Measurements from ENCODE around the gene STMN1.

STMN1 gene

DNA sequence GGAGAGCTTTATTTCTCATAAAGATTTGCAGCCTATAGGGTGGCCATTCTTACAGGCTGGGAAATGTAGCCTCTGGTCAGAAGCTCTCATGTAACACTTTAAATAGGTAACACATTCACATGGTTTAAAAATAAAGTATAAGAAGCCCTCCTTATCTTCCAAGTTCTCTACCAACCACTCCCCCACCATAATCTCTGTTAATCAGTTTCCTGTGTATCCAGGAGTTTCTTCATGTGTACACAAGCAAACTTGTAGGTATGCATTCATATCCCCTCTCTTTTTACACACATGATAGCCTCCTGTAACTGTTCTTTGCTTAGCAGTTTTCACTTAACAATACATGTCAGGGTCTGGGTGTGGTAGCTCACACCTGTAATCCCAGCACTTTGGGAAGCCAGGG is 4.9 kb upstream of the STMN1 start:
- no peak for DNase-seq (ENCODE audit: low read depth, low spot score)
- no peak overlapping the region for H3K4me3 ChIP-seq (ENCODE audit: low read depth, low read length)
- in situ Hi-C loops (cut with HindIII; ENCODE audit: low sequenced_read_pairs) = no loop called here
- TF ChIP-seq, protein P1, sequence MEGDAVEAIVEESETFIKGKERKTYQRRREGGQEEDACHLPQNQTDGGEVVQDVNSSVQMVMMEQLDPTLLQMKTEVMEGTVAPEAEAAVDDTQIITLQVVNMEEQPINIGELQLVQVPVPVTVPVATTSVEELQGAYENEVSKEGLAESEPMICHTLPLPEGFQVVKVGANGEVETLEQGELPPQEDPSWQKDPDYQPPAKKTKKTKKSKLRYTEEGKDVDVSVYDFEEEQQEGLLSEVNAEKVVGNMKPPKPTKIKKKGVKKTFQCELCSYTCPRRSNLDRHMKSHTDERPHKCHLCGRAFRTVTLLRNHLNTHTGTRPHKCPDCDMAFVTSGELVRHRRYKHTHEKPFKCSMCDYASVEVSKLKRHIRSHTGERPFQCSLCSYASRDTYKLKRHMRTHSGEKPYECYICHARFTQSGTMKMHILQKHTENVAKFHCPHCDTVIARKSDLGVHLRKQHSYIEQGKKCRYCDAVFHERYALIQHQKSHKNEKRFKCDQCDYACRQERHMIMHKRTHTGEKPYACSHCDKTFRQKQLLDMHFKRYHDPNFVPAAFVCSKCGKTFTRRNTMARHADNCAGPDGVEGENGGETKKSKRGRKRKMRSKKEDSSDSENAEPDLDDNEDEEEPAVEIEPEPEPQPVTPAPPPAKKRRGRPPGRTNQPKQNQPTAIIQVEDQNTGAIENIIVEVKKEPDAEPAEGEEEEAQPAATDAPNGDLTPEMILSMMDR (IDR thresholded peaks at IDR 0.05; ENCODE audit: low read depth, low read length) = no peak

DNA sequence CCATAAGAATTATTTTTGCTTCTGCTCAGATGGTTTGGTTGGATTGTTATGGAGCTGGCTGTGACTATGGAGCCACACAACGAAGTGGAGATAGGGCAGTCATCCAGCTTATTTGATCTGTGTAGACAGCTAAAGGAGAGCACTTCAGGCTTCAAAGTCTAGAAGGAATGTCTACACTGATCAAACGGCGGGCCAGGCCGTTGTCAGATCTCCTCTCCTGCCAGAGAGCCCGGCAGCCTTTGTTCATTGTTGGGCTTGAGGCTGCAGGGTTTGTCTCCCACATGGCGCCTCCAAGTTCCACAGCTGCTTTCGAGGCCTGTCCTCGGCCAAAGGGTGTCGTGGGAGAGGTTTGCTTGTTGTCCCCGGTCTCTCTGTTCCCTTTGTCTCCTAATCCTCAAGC is 2.8 kb upstream of the STMN1 start:
- TF ChIP-seq, protein P1 (IDR thresholded peaks at IDR 0.05; ENCODE audit: low read depth, low read length) = no peak
- no peak for DNase-seq (ENCODE audit: low read depth, low spot score)
- H3K4me3 ChIP-seq (ENCODE audit: low read depth, low read length) = no peak overlapping the region
- in situ Hi-C loops (cut with HindIII; ENCODE audit: low sequenced_read_pairs) = no loop called here

DNA sequence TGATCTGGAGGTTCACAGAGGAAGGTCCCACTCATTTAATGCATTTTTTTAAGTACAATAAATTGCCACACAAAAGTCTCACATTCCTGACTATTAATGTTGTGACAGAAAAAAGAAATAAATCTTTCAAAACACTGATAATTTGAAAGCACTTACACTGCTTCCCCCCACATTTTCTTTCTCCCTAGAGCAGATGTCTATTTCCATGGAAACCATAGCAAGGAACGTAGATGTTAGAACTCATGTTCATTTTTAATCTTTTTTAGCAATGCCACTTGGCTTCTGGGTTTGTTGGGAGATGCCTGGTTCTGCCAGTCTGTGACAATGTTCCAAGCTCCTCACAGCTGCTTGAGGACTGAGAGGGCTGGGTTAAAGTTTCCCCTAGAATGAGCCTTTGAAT is 1.9 kb upstream of the STMN1 start:
- in situ Hi-C loops (cut with HindIII; ENCODE audit: low sequenced_read_pairs) = no loop called here
- H3K4me3 ChIP-seq (ENCODE audit: low read depth, low read length) = no peak overlapping the region
- no peak for DNase-seq (ENCODE audit: low read depth, low spot score)
- TF ChIP-seq, protein P1 (IDR thresholded peaks at IDR 0.05; ENCODE audit: low read depth, low read length) = no peak

DNA sequence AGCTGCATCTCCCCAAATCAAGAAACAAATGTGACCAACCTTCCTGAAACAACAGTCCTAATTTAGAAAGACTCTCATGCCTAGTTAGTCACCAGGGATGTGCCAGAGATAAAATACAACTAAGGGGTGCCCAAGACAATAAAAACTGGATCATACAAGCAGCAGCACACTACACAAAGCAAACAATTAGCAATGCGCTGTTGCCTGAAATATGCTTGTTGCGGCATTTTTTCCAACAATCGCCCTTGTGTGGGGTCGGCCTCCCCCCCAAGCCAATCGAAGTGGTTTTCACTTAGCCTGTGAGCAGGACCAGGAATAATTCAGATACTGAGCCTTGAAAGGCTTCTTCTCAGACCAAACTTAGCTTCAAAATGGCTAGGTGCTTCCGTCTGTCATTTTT is 1.4 kb upstream of the STMN1 start:
- in situ Hi-C loops (cut with HindIII; ENCODE audit: low sequenced_read_pairs) = no loop called here
- DNase-seq (ENCODE audit: low read depth, low spot score) = no peak
- TF ChIP-seq, protein P1 (IDR thresholded peaks at IDR 0.05; ENCODE audit: low read depth, low read length) = no peak
- no peak overlapping the region for H3K4me3 ChIP-seq (ENCODE audit: low read depth, low read length)

DNA sequence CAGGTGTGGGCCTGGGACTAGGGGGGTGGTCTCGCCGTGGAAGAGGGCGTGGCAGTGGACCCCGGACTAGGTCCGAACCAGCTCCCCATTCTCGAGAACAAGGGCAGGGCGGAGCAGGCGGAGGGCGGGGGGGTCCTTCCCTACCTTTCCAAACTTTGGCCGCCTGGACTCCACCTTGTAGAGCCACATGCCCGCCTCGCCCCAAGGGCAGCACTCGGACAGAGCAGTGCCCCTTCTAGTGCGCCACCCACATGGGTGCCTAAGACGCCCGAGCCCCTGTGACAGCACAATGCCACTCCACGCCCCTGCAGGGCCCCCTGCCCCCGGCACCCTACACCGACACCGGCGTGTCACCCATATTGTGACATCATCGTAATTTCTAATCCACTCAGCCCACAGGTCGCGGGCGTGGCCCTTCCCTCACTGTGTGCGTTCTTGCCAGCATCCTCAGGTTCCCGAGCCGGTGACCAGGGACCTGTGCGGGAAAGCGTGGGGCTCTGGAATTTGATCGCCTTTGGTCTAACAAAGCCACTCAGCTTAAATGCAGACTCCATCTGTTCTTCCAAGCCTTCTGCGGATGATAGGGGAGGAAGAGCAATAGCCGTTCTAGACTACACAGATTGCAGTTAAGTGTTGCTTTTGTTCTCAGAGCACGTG is 553 bp upstream of the STMN1 start:
- DNase-seq (ENCODE audit: low read depth, low spot score) = no peak
- H3K4me3 ChIP-seq (ENCODE audit: low read depth, low read length) = peak overlapping the region; percentile 63
- TF ChIP-seq, protein P1 (IDR thresholded peaks at IDR 0.05; ENCODE audit: low read depth, low read length) = no peak
- in situ Hi-C loops (cut with HindIII; ENCODE audit: low sequenced_read_pairs) = no loop called here

DNA sequence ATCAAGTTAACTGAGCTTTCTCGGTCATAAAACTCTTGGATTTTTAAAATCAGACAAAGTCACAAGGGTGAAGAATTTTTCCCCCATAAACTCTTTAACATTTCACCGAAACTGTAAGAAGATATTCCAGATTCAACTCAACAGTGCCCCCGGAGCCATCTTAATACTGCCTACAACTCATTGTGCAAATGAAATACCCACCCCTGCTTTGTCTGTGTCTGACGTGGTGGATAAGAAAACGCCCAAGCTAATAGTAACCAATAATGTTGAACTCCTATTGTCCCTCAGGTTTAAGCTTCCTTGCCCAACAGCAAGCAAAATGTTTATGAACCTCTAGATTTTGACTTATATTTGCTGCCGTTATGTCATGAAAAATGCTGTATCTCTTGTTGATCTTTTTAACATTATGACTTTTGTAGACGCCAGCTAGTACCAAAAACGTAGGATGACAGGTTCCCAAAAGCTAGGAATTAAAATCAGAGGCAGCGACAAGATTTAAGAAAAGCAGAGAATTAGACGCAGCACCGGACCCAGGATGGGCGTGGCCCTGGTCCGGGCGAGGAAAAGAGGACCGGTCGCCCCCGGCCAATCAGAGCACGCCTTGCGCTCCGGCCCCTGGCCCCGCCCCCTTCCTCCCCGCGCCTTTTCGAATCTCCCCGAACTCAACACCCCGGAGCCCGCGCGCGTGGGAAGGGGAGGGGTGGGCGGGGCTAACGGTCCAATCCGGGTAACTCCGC is 1.1 kb downstream of the STMN1 start:
- peak; percentile 95 for DNase-seq (ENCODE audit: low read depth, low spot score)

More for the DNA sequence above, 1.1 kb downstream of the STMN1 start:
- in situ Hi-C loops (cut with HindIII; ENCODE audit: low sequenced_read_pairs) = no loop called here
- peak overlapping the region; percentile 63 for H3K4me3 ChIP-seq (ENCODE audit: low read depth, low read length)
- TF ChIP-seq, protein P1 (IDR thresholded peaks at IDR 0.05; ENCODE audit: low read depth, low read length) = peak; percentile 28

Data from astrocyte of the spinal cord (primary cell).